ENCODE results near the gene CD1E. TPM values are rescaled to one million over a fixed set of nuclear protein-coding genes. Genes with fewer than 3 reads are reported as not detected.

Gene CD1E
- total RNA-seq, 1 experiment from 2014 or later, result not detected

- TF ChIP-seq, protein P1, sequence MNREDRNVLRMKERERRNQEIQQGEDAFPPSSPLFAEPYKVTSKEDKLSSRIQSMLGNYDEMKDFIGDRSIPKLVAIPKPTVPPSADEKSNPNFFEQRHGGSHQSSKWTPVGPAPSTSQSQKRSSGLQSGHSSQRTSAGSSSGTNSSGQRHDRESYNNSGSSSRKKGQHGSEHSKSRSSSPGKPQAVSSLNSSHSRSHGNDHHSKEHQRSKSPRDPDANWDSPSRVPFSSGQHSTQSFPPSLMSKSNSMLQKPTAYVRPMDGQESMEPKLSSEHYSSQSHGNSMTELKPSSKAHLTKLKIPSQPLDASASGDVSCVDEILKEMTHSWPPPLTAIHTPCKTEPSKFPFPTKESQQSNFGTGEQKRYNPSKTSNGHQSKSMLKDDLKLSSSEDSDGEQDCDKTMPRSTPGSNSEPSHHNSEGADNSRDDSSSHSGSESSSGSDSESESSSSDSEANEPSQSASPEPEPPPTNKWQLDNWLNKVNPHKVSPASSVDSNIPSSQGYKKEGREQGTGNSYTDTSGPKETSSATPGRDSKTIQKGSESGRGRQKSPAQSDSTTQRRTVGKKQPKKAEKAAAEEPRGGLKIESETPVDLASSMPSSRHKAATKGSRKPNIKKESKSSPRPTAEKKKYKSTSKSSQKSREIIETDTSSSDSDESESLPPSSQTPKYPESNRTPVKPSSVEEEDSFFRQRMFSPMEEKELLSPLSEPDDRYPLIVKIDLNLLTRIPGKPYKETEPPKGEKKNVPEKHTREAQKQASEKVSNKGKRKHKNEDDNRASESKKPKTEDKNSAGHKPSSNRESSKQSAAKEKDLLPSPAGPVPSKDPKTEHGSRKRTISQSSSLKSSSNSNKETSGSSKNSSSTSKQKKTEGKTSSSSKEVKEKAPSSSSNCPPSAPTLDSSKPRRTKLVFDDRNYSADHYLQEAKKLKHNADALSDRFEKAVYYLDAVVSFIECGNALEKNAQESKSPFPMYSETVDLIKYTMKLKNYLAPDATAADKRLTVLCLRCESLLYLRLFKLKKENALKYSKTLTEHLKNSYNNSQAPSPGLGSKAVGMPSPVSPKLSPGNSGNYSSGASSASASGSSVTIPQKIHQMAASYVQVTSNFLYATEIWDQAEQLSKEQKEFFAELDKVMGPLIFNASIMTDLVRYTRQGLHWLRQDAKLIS (CRISPR knock-in tag; IDR thresholded peaks at IDR 0.05; ENCODE audit: borderline replicate concordance), result no peak
Measured at GRCh38 chr1:158362482-158362881, 8.8 kb downstream of the CD1E start (continued).

DNA sequence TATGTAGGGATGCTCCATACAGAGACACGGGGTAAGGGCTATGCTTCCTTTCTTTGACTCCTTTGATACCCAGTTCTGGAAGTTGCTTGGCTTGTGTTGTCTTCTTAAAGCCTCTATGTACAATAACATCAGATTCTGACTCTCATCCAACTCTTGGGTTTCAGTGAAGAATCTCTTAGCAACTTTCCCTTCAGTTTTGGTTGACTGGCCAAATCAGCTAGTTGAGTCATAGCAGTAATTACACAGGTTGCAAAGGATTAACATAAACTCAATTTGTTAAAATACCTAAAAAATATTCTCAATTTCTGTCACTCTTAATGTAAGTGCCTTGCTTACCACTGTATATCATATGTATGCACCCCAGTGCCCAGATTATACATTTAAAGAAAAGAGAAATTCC is 9.2 kb downstream of the CD1E start:
- Mint-ChIP-seq H3K4me1 (no peaks in the 10 kb centered on the region), H3K27me3 (ENCODE audit: low read depth) (no peaks in the 10 kb centered on the region), H3K4me3 (no peak overlapping the region), H3K36me3 (no peaks in the 10 kb centered on the region), H3K27ac (no peak overlapping the region), H3K9me3 (peaks cover 9% of the 10 kb centered on the region)
- CTCF ChIA-PET, result no interaction called here
- POLR2A ChIA-PET, result no interaction called here
- TF ChIP-seq GTF2I (CRISPR knock-in tag; conservative IDR thresholded peaks at IDR 0.05) (no peak), ZNF512 (CRISPR knock-in tag; IDR thresholded peaks at IDR 0.05; ENCODE audit: borderline replicate concordance) (no peak), CREM (CRISPR knock-in tag; IDR thresholded peaks at IDR 0.05) (no peak), PRDM15 (CRISPR knock-in tag; IDR thresholded peaks at IDR 0.05) (no peak), FOXK1 (CRISPR knock-in tag; IDR thresholded peaks at IDR 0.05) (no peak), ATF2 (CRISPR knock-in tag; IDR thresholded peaks at IDR 0.05; ENCODE audit: borderline replicate concordance, low read depth) (no peak), TCF7 (CRISPR knock-in tag; IDR thresholded peaks at IDR 0.05; ENCODE audit: low read depth) (no peak), CDX4 (CRISPR knock-in tag; IDR thresholded peaks at IDR 0.05; ENCODE audit: borderline replicate concordance) (no peak), ATF1 (CRISPR knock-in tag; IDR thresholded peaks at IDR 0.05) (no peak), ERG (CRISPR knock-in tag; IDR thresholded peaks at IDR 0.05) (no peak), FOXP1 (CRISPR knock-in tag; IDR thresholded peaks at IDR 0.05; ENCODE audit: borderline replicate concordance) (no peak), MYBL2 (CRISPR knock-in tag; IDR thresholded peaks at IDR 0.05) (no peak), TEAD4 (CRISPR knock-in tag; IDR thresholded peaks at IDR 0.05) (no peak), ZNF138 (CRISPR knock-in tag; conservative IDR thresholded peaks at IDR 0.05) (no peak), ZNF416 (CRISPR knock-in tag; IDR thresholded peaks at IDR 0.05) (no peak), ZNF317 (CRISPR knock-in tag; IDR thresholded peaks at IDR 0.05; ENCODE audit: borderline replicate concordance, low read depth) (no peak), ATF6 (CRISPR knock-in tag; IDR thresholded peaks at IDR 0.05) (no peak)
- TF ChIP-seq, protein P2, sequence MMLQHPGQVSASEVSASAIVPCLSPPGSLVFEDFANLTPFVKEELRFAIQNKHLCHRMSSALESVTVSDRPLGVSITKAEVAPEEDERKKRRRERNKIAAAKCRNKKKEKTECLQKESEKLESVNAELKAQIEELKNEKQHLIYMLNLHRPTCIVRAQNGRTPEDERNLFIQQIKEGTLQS (CRISPR knock-in tag; conservative IDR thresholded peaks at IDR 0.05), result no peak
- no peak for DNase-seq (ENCODE audit: low spot score)
- ATAC-seq, result no peak
